Daoy (cell line): ENCODE measurements around the gene ANKRD26. TPM values are rescaled to one million over a fixed set of nuclear protein-coding genes. Genes with fewer than 3 reads are reported as not detected.
"Not testable (repeated sequence)": the region's sequence is repeated elsewhere in the genome, so short reads cannot be mapped to it uniquely, and the experiment has no call there.

ENCODE experiments used
- DNase-seq: peaks from one replicate; pipeline ENCODE4 v3.0.0-alpha.2; 2015; ENCODE audit warnings: low read depth
- total RNA-seq: library from RNA; depleted of rRNA; stranded (reverse); fragments of >200 nt; shearing (Covaris generic); gene quantifications from 2 replicates; pipeline ENCODE4 v1.2.3, GENCODE V29; 2014; rRNA removed

The ANKRD26 gene
- total RNA-seq = 4.2 and 5.1 TPM in 2 replicates

- peak; percentile 97 for DNase-seq
Measured at GRCh38 chr10:27099916-27100812, at the start of gene ANKRD26. Gene ANKRD26 (minus strand): TSS chr10:27100494. CDS start chr10:27100326, 168 bp downstream.

GRCh38 chr10:27147701-27148100 lies 47.4 kb upstream of the ANKRD26 start:
- no peak for DNase-seq

GRCh38 chr10:27145937-27146336 lies 45.6 kb upstream of the ANKRD26 start:
- DNase-seq = no peak

- DNase-seq = no peak
Measured at GRCh38 chr10:27143686-27144085, 43.4 kb upstream of the ANKRD26 start.

GRCh38 chr10:27138277-27138676 lies 38.0 kb upstream of the ANKRD26 start:
- DNase-seq = no peak

- DNase-seq = no peak
Measured at GRCh38 chr10:27134371-27134770, 34.1 kb upstream of the ANKRD26 start.

GRCh38 chr10:27108165-27108564 lies 7.9 kb upstream of the ANKRD26 start:
- DNase-seq = no peak

- no peak for DNase-seq
Measured at GRCh38 chr10:27104919-27105318, 4.6 kb upstream of the ANKRD26 start.

- DNase-seq = no peak
Measured at GRCh38 chr10:27100813-27101347, 586 bp upstream of the ANKRD26 start.

- DNase-seq = no peak
Measured at GRCh38 chr10:27099448-27099847, 846 bp downstream of the ANKRD26 start.

GRCh38 chr10:27088119-27089044 lies 11.9 kb downstream of the ANKRD26 start:
- no peak for DNase-seq

GRCh38 chr10:27072436-27073114 lies 27.7 kb downstream of the ANKRD26 start:
- DNase-seq = no peak

- DNase-seq = no peak
Measured at GRCh38 chr10:27068217-27068891, 31.9 kb downstream of the ANKRD26 start.

GRCh38 chr10:27065084-27065483 lies 35.2 kb downstream of the ANKRD26 start:
- DNase-seq = no peak

- no peak for DNase-seq
Measured at GRCh38 chr10:27052656-27053055, 47.6 kb downstream of the ANKRD26 start.

- DNase-seq = not testable (repeated sequence)
Measured at GRCh38 chr10:27045247-27045646, 55.0 kb downstream of the ANKRD26 start.

GRCh38 chr10:27041196-27041595 lies 59.1 kb downstream of the ANKRD26 start:
- no peak for DNase-seq

GRCh38 chr10:27038168-27038567 lies 62.1 kb downstream of the ANKRD26 start:
- no peak for DNase-seq

- DNase-seq = no peak
Measured at GRCh38 chr10:27035163-27035562, 65.1 kb downstream of the ANKRD26 start.

GRCh38 chr10:27030060-27030459 lies 70.2 kb downstream of the ANKRD26 start:
- DNase-seq = peak; percentile 3

GRCh38 chr10:27022048-27022447 lies 78.2 kb downstream of the ANKRD26 start:
- no peak for DNase-seq
